Measurements from ENCODE around the gene IGFBP2.

DNA sequence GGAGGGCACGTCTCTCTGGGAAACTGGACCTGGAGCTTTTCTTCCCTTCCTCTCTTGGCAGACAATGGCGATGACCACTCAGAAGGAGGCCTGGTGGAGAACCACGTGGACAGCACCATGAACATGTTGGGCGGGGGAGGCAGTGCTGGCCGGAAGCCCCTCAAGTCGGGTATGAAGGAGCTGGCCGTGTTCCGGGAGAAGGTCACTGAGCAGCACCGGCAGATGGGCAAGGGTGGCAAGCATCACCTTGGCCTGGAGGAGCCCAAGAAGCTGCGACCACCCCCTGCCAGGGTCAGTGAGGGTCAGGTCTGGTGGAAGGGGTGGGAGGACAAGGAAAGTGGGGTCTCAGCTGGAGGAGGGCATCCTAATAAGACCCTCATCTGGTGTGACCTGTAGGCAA lies 27.3 kb downstream of the IGFBP2 start:
- TF ChIP-seq CTCF (IDR thresholded peaks at IDR 0.05) (no peak), POLR2A (IDR thresholded peaks at IDR 0.05) (no peak), POLR2AphosphoS5 (IDR thresholded peaks at IDR 0.05) (no peak)

Measured in stomach (tissue), 4 donors.